OCI-LY7 (cell line): ENCODE results near the gene CDKN1A.

Source experiments
- CTCF ChIP-seq: fragments of 200-600 bp; sonication (generic); conservative IDR thresholded peaks from 2 replicates; pipeline ENCODE4 v1.5.1; 2014; ENCODE audit warnings: mild to moderate bottlenecking, antibody characterized with exemption, low read length, moderate library complexity, mixed read lengths
- EZH2phosphoT487 ChIP-seq: fragments of 200-600 bp; sonication (generic); IDR thresholded peaks from 2 replicates; pipeline ENCODE4 v1.6.1; 2018; ENCODE audit warnings: low read depth, borderline replicate concordance, mild to moderate bottlenecking, mixed run types, antibody characterized with exemption, low read length, moderate library complexity, mixed read lengths

DNA sequence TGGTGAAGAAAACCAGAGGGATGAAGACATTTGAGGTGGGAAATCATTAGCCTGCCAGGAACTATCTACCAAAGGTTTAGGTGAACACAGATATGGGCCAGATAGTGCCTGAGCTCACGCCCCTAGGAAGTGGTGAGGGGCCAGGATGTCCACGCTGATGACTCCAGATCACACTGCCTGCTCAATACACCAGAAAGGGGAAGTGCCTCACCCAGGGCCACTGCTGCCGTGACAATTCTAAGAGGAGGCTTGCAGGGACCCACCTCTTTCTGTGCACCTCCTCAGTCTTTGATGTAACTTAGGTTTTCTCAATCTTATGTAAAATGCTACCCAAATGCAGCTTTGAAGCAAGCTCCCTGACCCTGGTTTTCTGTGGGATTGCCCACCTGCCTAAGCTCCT, 13.7 kb downstream of the CDKN1A start:
- no peak for TF ChIP-seq CTCF
- TF ChIP-seq EZH2phosphoT487: no peak
